ENCODE results near the gene SEC11C. TPM values are rescaled to one million over a fixed set of nuclear protein-coding genes. Genes with fewer than 3 reads are reported as not detected.

SEC11C gene
- total and polyA plus RNA-seq, 2 of the 13 experiments (the other 11 are each of a cell fraction or from before 2014, with no cell fraction given): 71.9 to 297 TPM

DNA sequence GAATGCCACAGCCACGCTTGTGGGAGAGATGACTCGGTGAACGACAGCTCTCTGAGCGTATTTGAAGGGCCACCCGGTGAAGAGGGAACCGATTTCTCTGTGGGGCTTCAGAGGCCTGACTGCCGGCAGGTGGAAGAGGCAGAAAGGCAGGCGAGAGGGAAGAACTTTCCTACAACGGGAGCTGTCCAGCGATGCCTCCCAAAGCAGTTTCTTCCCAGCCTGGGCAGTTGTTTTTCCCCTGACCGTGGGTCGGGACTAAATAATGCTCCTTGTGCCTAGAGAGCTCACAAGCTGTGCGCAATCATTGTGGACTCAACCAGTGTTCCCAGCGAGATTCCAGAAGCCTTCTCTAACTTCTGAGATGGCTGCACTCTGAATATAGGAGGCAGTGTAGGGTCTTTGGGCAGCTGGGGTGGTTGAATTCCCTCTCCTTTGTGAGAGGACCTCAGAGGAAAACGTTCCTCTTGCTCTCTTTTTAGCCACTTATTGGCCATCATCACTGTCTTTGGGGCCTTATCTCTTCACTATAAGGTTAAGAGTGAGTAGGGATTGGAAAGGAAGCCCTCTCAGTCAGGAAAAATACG, 710 bp downstream of the SEC11C start (continued):
- TF ChIP-seq, protein P1, sequence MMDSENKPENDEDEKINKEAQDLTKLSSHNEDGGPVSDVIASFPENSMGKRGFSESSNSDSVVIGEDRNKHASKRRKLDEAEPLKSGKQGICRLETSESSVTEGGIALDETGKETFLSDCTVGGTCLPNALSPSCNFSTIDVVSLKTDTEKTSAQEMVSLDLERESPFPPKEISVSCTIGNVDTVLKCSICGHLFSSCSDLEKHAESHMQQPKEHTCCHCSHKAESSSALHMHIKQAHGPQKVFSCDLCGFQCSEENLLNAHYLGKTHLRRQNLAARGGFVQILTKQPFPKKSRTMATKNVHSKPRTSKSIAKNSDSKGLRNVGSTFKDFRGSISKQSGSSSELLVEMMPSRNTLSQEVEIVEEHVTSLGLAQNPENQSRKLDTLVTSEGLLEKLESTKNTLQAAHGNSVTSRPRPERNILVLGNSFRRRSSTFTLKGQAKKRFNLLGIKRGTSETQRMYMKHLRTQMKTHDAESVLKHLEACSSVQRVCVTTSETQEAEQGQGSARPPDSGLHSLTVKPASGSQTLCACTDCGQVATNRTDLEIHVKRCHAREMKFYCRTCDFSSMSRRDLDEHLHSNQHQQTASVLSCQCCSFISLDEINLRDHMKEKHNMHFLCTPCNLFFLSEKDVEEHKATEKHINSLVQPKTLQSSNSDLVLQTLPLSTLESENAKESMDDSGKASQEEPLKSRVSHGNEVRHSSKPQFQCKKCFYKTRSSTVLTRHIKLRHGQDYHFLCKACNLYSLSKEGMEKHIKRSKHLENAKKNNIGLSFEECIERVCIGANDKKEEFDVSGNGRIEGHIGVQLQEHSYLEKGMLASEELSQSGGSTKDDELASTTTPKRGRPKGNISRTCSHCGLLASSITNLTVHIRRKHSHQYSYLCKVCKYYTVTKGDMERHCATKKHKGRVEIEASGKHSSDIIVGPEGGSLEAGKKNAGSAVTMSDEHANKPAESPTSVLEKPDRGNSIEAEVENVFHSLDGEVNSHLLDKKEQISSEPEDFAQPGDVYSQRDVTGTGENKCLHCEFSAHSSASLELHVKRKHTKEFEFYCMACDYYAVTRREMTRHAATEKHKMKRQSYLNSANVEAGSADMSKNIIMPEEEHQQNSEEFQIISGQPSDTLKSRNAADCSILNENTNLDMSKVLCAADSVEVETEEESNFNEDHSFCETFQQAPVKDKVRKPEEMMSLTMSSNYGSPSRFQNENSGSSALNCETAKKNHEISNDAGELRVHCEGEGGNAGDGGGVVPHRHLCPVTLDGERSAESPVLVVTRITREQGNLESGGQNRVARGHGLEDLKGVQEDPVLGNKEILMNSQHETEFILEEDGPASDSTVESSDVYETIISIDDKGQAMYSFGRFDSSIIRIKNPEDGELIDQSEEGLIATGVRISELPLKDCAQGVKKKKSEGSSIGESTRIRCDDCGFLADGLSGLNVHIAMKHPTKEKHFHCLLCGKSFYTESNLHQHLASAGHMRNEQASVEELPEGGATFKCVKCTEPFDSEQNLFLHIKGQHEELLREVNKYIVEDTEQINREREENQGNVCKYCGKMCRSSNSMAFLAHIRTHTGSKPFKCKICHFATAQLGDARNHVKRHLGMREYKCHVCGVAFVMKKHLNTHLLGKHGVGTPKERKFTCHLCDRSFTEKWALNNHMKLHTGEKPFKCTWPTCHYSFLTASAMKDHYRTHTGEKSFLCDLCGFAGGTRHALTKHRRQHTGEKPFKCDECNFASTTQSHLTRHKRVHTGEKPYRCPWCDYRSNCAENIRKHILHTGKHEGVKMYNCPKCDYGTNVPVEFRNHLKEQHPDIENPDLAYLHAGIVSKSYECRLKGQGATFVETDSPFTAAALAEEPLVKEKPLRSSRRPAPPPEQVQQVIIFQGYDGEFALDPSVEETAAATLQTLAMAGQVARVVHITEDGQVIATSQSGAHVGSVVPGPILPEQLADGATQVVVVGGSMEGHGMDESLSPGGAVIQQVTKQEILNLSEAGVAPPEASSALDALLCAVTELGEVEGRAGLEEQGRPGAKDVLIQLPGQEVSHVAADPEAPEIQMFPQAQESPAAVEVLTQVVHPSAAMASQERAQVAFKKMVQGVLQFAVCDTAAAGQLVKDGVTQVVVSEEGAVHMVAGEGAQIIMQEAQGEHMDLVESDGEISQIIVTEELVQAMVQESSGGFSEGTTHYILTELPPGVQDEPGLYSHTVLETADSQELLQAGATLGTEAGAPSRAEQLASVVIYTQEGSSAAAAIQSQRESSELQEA (CRISPR knock-in tag; IDR thresholded peaks at IDR 0.05; ENCODE audit: not compliant biosample characterization): no peak
- TF ChIP-seq LBX2 (CRISPR knock-in tag; IDR thresholded peaks at IDR 0.05; ENCODE audit: borderline replicate concordance): no peak
- no peak for TF ChIP-seq ZNF501 (CRISPR knock-in tag; IDR thresholded peaks at IDR 0.05)
- no peak for TF ChIP-seq ZFYVE20 (CRISPR knock-in tag; IDR thresholded peaks at IDR 0.05; ENCODE audit: borderline replicate concordance, low read depth)
- TF ChIP-seq ZNF615 (CRISPR knock-in tag; IDR thresholded peaks at IDR 0.05; ENCODE audit: borderline replicate concordance): no peak
- TF ChIP-seq STAT6 (CRISPR knock-in tag; IDR thresholded peaks at IDR 0.05; ENCODE audit: borderline replicate concordance): no peak
- TF ChIP-seq PAF1 (CRISPR knock-in tag; IDR thresholded peaks at IDR 0.05): no peak
- TF ChIP-seq ISX (CRISPR knock-in tag; conservative IDR thresholded peaks at IDR 0.05): no peak
- TF ChIP-seq TSC22D2 (CRISPR knock-in tag; IDR thresholded peaks at IDR 0.05; ENCODE audit: borderline replicate concordance): no peak
- no peak for TF ChIP-seq REXO4 (CRISPR knock-in tag; IDR thresholded peaks at IDR 0.05; ENCODE audit: borderline replicate concordance)
- TF ChIP-seq POLR2A (IDR thresholded peaks at IDR 0.05; ENCODE audit: insufficient read depth in 1 of 2, low read depth in 2 of 2, low read length in 2 of 2): peak in 1 of 2 experiments; percentile 47; a peak in 1 of 4 replicates
- TF ChIP-seq ZNF775 (CRISPR knock-in tag; IDR thresholded peaks at IDR 0.05; ENCODE audit: borderline replicate concordance): no peak
- TF ChIP-seq ZNF543 (CRISPR knock-in tag; IDR thresholded peaks at IDR 0.05): 0 out of 2 replicates have a peak, but pooled peaks have one; percentile 64
- TF ChIP-seq E2F1 (CRISPR knock-in tag; IDR thresholded peaks at IDR 0.05): no peak
- 0 out of 2 replicates have a peak, but pooled peaks have one; percentile 9 for TF ChIP-seq ZNF556 (CRISPR knock-in tag; IDR thresholded peaks at IDR 0.05; ENCODE audit: borderline replicate concordance)
- TF ChIP-seq CC2D1A (CRISPR knock-in tag; IDR thresholded peaks at IDR 0.05): 0 out of 2 replicates have a peak, but pooled peaks have one; percentile 30
- TF ChIP-seq HNRNPH1 (optimal IDR thresholded peaks at IDR 0.05; ENCODE audit: low read depth, low read length): no peak
